IPS-15b (cell line): ENCODE measurements around the gene CHRNE.
"Not testable (repeated sequence)": the region's sequence is repeated elsewhere in the genome, so short reads cannot be mapped to it uniquely, and the experiment has no call there.

Source experiments
- H3K27me3 ChIP-seq: one replicate; pipeline ENCODE4 v1.6.1; 2013; ENCODE audit warnings: low read length; ENCODE audit not compliant: control insufficient read depth, insufficient read depth
- H3K36me3 ChIP-seq: one replicate; pipeline ENCODE4 v1.6.1; 2013; ENCODE audit warnings: low read length; ENCODE audit not compliant: control insufficient read depth, insufficient read depth
- H3K4me1 ChIP-seq: one replicate; pipeline ENCODE4 v1.6.1; 2013; ENCODE audit warnings: mild to moderate bottlenecking, low read length; ENCODE audit not compliant: control insufficient read depth, insufficient read depth
- H3K4me3 ChIP-seq: one replicate; pipeline ENCODE4 v1.5.1; 2013; ENCODE audit warnings: low read depth, low read length
- H3K9ac ChIP-seq: one replicate; pipeline ENCODE4 v1.6.1; 2013; ENCODE audit warnings: low read depth, mild to moderate bottlenecking, low read length
- H3K9me3 ChIP-seq: one replicate; pipeline ENCODE4 v1.6.1; 2013; ENCODE audit warnings: mild to moderate bottlenecking, low read length; ENCODE audit not compliant: control insufficient read depth, insufficient read depth

CHRNE gene

DNA sequence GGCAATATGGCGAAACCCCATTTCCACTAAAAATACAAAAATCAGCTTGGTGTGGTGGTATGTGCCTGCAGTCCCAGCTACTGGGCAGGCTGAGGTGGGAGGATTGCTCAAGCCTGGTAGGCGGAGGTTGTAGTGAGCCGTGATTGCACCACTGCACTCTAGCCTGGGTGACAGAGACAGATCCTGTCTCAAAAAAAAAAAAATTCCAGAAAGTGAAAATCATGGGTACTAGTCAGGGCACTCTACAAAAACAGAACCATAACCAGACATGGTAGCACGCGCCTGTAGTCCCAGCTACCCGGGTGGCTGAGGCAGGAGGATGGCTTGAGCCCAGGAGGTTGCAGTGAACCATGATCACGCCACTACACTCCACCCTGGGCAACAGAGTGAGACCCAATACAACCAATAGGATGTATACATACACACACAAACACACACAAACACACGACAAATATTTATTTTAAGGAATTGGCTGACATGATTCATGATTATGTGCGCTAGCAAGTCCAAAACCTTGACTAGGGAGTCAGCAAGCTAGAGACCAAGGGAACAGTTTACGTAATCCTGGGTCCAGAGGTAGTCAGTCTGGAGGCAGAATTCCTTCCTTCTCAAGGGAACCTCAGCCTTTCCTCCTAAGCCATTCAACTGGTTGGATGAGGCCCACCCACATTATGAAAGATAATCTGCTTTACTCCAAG is 17.6 kb upstream of the CHRNE start:
- Histone ChIP-seq H3K4me1 (peaks cover 4% of the 10 kb centered on the region), H3K9me3 (no peaks in the 10 kb centered on the region), H3K36me3 (no peaks in the 10 kb centered on the region), H3K9ac (no peak overlapping the region), H3K27me3 (no peaks in the 10 kb centered on the region), H3K4me3 (no peak overlapping the region)

DNA sequence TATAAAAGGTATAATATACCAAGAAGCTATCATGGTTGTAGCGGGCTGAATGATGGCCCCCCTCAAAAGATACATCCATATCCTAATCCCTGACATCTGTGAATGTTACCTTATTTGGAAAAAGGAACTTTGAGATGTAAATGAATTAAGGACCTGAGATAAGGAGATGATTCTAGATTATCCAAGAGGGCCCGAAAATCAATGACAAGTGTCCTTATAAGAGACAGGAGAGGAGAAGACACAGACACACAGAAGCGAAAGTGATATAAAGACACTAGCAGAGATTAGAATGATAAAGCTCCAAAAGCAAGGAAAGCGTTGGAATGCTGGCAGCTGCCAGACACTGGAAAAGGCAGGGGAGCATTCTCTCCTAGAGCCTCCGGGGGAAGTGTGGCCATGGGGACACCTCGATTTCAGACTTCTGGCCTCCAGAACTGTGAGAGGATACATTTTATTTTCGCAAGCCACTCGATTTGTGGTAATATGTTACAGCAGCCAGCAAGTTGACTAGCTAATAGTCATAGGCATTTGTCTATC is 16.7 kb upstream of the CHRNE start:
- H3K36me3 ChIP-seq: no peaks in the 10 kb centered on the region
- no peaks in the 10 kb centered on the region for H3K27me3 ChIP-seq
- H3K9ac ChIP-seq: no peak overlapping the region
- H3K9me3 ChIP-seq: no peaks in the 10 kb centered on the region
- peaks cover 4% of the 10 kb centered on the region for H3K4me1 ChIP-seq
- H3K4me3 ChIP-seq: no peak overlapping the region

DNA sequence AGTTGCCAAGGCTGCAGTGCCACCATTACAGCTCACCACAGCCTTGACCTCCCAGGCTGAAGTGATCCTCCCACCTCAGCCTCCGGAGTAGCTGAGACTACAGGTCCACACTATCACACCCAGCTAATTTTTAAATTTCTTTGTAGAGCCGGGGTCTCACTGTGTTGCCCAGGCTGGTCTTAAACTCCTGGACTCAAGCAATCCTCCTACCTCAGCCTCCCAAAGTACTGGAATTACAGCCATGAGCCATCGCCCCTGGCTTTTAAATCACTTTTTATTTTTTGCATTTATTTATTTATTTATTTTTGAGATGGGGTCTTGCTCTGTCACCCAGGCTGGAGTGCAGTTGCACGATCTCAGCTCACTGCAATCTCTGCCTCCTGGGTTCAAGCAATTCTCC is 11.7 kb upstream of the CHRNE start:
- not testable (repeated sequence) for H3K9me3 ChIP-seq, H3K4me1 ChIP-seq, H3K4me3 ChIP-seq, H3K9ac ChIP-seq, H3K27me3 ChIP-seq, H3K36me3 ChIP-seq

DNA sequence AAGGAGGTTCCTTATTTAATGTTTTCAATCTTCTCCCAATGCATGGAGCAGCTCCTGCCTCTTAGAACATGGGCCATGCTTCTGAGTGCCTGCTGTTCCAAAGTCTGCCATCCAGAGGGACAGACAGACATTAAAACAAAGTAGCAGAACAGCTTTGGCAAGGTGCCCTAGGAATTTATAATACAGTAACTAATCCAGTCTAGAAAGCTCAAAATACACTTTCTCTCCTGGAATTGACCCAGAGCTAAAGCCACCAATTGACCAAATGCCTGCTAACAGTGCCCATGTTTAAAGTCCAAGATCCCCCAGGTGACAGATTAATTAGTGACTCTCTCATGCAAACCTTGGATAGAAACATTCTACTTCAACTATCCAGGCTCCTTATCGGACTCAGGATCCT is 11.1 kb upstream of the CHRNE start:
- H3K9me3 ChIP-seq: no peaks in the 10 kb centered on the region
- H3K9ac ChIP-seq: no peak overlapping the region
- H3K27me3 ChIP-seq: no peaks in the 10 kb centered on the region
- no peaks in the 10 kb centered on the region for H3K4me1 ChIP-seq
- no peak overlapping the region for H3K4me3 ChIP-seq
- no peaks in the 10 kb centered on the region for H3K36me3 ChIP-seq

DNA sequence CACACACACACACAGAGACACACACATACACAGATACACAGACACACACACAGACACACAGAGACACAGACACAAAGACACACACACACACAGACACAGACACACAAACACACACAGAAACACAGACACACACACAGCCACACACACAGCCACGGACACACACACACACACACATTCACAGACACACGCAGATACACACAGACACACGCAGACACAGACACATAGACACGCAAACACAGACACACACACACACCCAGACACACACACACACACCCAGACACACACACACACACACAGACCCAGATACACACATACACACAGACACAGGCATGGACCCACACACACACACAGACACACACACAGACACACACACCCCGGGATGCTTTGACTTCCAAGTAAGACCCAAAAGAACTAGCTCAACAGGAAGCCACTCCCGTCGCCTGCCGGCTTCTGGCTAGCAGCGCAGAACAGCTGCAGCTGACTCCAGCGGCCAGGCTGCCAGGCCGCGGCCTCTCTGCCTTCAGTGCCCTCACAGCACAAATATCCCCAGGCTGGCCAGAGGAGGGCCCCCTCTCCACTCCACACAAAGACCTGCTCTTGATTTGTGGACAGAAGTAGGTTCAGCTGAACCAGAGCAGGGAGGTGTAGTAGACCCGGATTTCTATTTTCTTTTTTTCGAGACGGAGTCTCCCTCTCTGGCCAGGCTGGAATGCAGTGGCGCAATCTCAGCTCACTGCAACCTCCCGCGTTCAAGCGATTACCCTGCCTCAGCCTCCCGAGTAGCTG is 6.0 kb upstream of the CHRNE start:
- Histone ChIP-seq H3K27me3 (no peaks in the 10 kb centered on the region), H3K4me1 (no peaks in the 10 kb centered on the region), H3K4me3 (no peak overlapping the region), H3K9me3 (no peaks in the 10 kb centered on the region), H3K36me3 (no peaks in the 10 kb centered on the region), H3K9ac (no peak overlapping the region)

DNA sequence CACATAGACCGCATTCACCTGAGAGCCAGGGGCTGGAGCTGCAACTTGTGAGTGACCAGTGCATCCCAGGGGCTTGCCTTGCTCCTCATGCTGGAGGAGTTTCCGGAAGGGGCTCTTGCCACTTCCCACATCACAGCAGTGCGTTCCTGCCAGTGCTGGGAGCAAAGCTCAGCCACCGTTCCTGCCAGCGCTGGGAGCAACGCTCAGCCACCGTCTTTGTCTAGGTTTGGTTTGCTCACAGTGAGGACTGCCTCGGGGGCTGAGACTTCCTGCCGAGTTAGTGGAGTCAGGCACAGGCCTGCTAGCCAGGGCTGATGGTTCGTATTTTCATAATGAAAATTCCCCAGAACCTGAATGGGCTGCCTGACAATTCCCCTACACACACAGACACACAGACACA is 5.4 kb upstream of the CHRNE start:
- peaks cover 3% of the 10 kb centered on the region for H3K4me1 ChIP-seq
- H3K4me3 ChIP-seq: no peak overlapping the region
- H3K9me3 ChIP-seq: no peaks in the 10 kb centered on the region
- H3K9ac ChIP-seq: no peak overlapping the region
- no peaks in the 10 kb centered on the region for H3K36me3 ChIP-seq
- H3K27me3 ChIP-seq: no peaks in the 10 kb centered on the region

DNA sequence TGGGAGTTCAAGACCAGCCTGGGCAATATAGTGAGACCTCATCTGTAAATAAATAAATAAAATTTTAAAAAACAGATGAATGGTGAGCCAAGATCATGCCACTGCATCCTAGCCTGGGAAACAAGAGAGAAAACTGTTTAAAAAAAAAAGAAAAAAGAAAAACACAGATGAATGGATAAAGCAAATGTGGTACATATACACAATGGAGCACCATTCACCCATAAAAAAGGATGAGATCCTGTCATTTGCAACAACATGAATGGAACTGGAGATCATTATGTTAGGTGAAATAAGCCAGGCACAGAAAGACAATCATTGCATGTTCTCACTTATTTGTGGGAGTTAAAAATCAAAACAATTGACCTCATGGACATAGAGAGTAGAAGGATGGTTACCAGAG is 3.7 kb upstream of the CHRNE start:
- H3K27me3 ChIP-seq, H3K4me1 ChIP-seq, H3K36me3 ChIP-seq, H3K9me3 ChIP-seq, H3K4me3 ChIP-seq, H3K9ac ChIP-seq: not testable (repeated sequence)

DNA sequence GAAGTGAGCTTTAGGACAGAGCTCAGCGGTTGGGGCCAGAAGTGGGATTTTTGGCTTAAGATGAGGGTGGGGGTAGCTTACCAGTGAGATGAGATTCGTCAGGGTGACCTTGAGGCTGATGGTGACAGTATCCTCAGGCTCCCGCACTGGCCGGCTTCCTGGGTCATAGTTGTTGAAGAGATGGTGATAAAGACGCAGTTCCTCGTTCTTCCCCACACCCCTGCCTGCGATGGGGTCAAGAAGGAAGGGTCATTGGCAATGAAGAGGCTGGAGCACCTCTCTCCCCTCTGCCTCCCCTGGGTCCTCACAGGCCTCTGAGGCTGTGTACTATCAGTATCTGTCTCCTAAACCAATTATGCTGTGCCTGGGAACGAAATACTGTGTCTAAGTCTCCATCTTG is 358 bp downstream of the CHRNE start:
- Histone ChIP-seq H3K9me3 (no peaks in the 10 kb centered on the region), H3K27me3 (no peaks in the 10 kb centered on the region), H3K36me3 (peaks cover 3% of the 10 kb centered on the region), H3K4me3 (no peak overlapping the region), H3K9ac (no peak overlapping the region), H3K4me1 (peaks cover 7% of the 10 kb centered on the region)

DNA sequence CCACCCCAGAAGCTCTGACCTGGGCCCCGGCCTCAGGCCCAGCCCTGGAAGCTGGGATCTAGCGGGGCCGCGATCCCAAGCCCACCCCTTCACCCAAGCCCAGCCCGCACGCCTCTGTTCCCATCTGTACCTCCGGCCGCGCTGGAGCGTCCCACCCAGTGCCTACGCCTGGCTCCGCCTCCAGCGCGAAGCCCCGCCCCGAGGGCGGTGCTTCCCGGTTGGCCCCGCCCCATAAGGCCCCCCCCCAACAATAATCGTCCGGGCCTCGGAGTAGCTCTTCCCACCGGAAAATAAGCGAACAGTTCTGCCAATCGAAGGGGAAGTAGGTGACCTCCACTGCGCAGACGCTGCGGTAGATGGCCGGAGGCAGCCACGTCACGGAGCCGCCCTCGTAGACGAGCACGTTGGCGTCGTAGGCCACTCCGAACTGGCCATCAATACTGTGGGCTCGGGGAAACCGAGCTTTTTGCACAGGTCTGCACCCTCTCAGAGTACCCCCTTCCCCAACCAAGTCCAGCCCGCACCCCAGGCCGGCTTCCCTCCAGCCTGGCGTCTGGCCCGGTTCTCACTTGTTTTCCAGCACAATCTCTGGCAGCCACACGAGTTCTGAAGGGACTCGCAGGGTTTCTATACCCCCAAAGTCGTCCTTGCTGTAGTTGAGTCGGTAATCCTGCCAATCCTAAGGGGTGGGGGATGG is 1.1 kb downstream of the CHRNE start:
- Histone ChIP-seq H3K4me1 (peaks cover 7% of the 10 kb centered on the region), H3K36me3 (peaks cover 5% of the 10 kb centered on the region), H3K27me3 (no peaks in the 10 kb centered on the region), H3K9me3 (no peaks in the 10 kb centered on the region), H3K4me3 (no peak overlapping the region), H3K9ac (no peak overlapping the region)

DNA sequence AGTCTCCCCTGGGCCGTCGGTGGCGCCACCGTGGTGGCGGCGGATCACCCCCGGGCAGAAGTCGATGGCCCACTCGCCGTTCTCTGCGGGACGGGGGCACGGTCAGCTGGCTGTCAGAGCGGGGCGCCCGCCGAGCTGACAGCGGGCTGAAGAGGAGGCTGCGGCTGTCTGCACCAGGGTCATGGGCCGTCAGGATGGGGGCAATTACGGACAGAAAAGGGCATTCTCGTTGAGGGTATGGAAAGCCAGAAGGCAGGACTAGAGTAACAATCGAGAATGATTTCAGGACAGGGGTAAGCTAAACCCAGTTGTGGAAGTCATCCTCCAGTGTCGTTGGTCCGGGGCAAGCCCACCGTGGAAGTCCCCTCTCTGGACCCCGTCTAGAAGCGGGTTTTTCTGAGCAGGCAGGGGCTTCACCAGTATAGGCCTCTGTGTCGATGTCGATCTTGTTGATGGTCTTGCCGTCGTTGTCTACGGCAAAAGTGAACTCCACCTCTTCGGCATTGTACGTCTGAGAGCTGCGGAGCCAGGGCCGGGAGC is 1.7 kb downstream of the CHRNE start:
- Histone ChIP-seq H3K9me3 (no peaks in the 10 kb centered on the region), H3K4me1 (peaks cover 7% of the 10 kb centered on the region), H3K27me3 (no peaks in the 10 kb centered on the region), H3K9ac (no peak overlapping the region), H3K36me3 (peaks cover 11% of the 10 kb centered on the region), H3K4me3 (peak overlapping the region; percentile 92)

DNA sequence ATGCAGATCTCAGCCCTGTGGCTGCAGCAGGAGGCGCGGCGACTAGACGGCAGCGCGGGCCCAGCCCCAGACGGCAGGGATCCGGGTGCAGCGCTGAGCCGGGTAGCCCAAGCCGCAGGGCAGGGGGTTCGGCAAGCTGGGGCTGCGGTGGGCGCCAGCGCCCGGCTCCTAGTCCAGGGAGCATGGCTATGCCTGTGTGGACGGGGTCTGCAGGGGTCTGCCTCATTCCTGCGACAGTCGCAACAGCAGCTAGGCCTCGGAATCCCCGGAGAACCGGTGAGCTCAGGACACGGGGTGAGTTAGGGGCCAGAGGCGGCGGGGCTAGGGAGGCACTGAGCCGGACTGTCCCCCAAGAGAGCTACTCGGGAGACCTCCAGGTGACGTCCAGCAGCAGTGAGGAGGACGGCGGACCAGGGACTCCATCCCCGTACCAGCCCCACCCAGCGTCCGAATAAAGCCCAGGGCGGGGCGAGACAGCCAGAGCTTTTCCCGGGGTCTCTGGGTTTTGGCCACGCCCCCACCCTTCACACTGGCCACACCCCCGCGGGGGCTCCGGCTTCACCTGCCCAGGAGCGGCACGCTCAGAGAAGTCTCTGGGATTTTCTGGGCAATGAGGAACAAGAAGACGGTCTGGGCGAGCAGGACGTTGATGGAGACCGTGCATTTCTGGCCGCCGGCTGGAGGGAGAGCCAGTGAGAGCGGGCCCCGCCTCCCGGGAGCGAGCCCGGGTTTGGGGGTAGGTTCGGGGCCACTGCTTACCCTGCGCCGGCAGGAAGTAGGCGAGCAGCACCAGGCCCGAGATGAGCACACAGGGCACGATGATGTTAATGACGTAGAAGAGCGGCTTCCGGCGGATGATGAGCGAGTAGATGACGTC is 2.4 kb downstream of the CHRNE start:
- H3K4me3 ChIP-seq: peak overlapping the region; percentile 92
- peak overlapping the region; percentile 66 for H3K9ac ChIP-seq
- no peaks in the 10 kb centered on the region for H3K9me3 ChIP-seq

More for the DNA sequence above, 2.4 kb downstream of the CHRNE start:
- Histone ChIP-seq H3K27me3 (no peaks in the 10 kb centered on the region), H3K36me3 (peaks cover 11% of the 10 kb centered on the region), H3K4me1 (peaks cover 7% of the 10 kb centered on the region)
